Activated naive CD4-positive, alpha-beta T cell treated with anti-CD3 and anti-CD28 coated beads, Interleukin-2, amount 50 U/mL, for 24 hours (primary cell): ENCODE results near the gene CMTM7.
"Not testable (repeated sequence)": the region's sequence is repeated elsewhere in the genome, so short reads cannot be mapped to it uniquely, and the experiment has no call there.

ENCODE experiments used
- H3K27ac Mint-ChIP-seq: one replicate; pipeline ENCODE4 v1.8.0; 2021; ENCODE audit warnings: mild to moderate bottlenecking, mixed read lengths
- H3K27me3 Mint-ChIP-seq: one replicate; pipeline ENCODE4 v1.8.0; 2021; ENCODE audit warnings: mixed read lengths
- H3K36me3 Mint-ChIP-seq: one replicate; pipeline ENCODE4 v1.8.0; 2021; ENCODE audit warnings: mixed read lengths
- H3K4me1 Mint-ChIP-seq: one replicate; pipeline ENCODE4 v1.8.0; 2021; ENCODE audit warnings: mixed read lengths
- H3K4me3 Mint-ChIP-seq: one replicate; pipeline ENCODE4 v1.8.0; 2021; ENCODE audit warnings: mild to moderate bottlenecking, mixed read lengths
- H3K9me3 Mint-ChIP-seq: one replicate; pipeline ENCODE4 v1.8.0; 2021; ENCODE audit warnings: mixed read lengths

CMTM7 gene

DNA sequence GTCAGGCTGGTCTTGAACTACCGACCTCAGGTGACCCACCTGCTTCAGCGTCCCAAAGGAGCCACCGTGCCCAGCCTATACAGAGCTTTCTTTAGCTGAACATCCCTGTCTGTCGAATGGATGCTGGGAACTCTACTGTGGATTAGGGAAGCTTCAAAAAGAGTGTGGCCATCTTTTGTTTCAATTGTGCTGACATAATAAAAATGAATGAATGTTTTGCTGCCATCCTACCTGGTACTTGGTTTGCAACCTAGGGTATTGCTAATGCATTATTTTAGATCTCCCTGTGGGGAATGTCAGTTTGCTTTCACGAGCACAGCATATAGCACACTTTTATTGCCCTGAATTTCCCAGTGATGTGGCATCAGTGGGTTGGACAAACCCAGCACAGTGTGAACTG lies 78.7 kb downstream of the CMTM7 start:
- H3K4me3 Mint-ChIP-seq, result no peak overlapping the region

DNA sequence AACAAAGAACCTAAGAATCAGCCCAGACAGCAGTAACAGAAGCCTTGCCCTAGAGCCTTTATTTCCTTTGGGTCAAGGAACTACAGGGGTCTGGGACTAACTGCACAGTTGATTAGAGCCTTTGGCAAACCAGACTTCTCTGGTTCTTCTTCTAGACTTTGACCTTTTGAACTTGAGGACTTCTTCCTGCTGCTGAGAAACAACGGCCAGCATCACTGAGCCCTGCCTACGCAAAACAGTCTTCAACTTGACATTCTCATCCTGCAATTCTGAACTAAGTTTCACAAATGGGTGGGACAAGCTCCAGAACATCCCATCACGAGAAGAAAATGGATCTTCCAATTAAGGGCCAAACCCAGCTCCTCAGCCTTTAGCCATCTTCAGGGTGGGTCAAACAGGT lies 79.6 kb downstream of the CMTM7 start:
- H3K4me1 Mint-ChIP-seq, result peaks cover 53% of the 10 kb centered on the region
- no peak overlapping the region for H3K27ac Mint-ChIP-seq
- peaks cover 16% of the 10 kb centered on the region for H3K36me3 Mint-ChIP-seq
- H3K9me3 Mint-ChIP-seq, result no peaks in the 10 kb centered on the region
- no peaks in the 10 kb centered on the region for H3K27me3 Mint-ChIP-seq
- H3K4me3 Mint-ChIP-seq, result no peak overlapping the region

More for the DNA sequence above, 78.7 kb downstream of the CMTM7 start:
- peaks cover 14% of the 10 kb centered on the region for H3K36me3 Mint-ChIP-seq
- no peak overlapping the region for H3K27ac Mint-ChIP-seq
- H3K4me1 Mint-ChIP-seq, result peaks cover 62% of the 10 kb centered on the region
- H3K27me3 Mint-ChIP-seq, result no peaks in the 10 kb centered on the region
- H3K9me3 Mint-ChIP-seq, result no peaks in the 10 kb centered on the region

DNA sequence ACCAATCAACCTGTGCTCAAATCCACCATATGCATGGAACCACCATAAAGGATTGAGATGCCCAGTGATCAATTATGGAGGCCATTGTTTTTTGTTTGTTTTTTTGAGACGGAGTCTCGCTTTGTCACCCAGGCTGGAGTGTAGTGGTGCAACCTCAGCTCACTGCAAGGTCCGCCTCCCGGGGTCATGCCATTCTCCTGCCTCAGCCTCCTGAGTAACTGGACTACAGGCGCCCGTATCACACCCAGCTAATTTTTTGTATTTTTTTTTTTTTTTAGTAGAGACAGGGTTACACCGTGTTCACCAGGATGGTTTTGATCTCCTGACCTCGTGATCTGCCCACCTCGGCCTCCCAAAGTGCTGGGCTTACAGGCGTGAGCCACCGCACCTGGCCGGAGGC lies 80.5 kb downstream of the CMTM7 start:
- Mint-ChIP-seq H3K36me3 (peaks cover 22% of the 10 kb centered on the region), H3K4me1 (peaks cover 50% of the 10 kb centered on the region)
- not testable (repeated sequence) for H3K4me3 Mint-ChIP-seq, H3K27ac Mint-ChIP-seq, H3K9me3 Mint-ChIP-seq, H3K27me3 Mint-ChIP-seq

DNA sequence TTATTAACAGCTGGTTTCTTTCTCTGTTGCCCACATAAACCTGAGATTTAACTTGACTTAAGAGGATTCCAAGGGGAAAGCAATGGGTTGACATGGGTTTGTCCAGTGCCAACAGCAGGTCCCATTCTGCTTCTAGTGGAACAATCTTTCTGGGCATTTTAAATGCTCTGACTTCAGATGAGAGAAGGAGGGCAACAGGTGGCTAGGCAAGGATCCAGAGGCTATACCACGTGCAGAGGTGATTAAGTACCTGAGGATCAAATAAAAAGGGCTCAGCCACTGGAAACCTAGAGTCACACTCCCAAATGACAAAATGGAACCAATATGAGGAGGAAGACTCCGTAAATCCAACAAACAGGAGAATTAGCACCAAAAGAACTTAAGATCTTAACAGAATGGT lies 82.5 kb downstream of the CMTM7 start:
- H3K27me3 Mint-ChIP-seq, result no peaks in the 10 kb centered on the region
- no peak overlapping the region for H3K4me3 Mint-ChIP-seq
- H3K27ac Mint-ChIP-seq, result no peak overlapping the region
- H3K9me3 Mint-ChIP-seq, result no peaks in the 10 kb centered on the region
- H3K36me3 Mint-ChIP-seq, result peaks cover 28% of the 10 kb centered on the region
- H3K4me1 Mint-ChIP-seq, result peaks cover 40% of the 10 kb centered on the region

DNA sequence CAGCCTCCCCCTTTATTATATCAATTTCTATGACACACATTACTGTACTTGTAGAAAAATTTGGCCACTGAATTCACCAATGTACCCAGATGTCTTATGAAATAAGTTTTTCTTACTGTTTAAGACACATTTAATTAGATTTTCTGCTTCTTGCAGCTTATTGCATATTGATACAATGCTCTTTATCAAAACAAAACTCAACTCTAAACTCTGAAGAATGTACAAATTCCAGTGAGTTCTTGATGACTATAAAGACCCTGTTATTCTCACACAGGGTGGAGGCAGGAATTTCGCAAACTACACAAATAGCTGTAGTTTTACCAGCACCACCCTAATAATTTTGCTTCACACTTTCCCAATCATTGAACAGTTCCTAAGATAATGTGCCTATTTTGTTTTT lies 89.0 kb downstream of the CMTM7 start:
- Mint-ChIP-seq H3K27ac (no peak overlapping the region), H3K27me3 (no peaks in the 10 kb centered on the region), H3K4me3 (no peak overlapping the region), H3K36me3 (peaks cover 38% of the 10 kb centered on the region), H3K9me3 (no peaks in the 10 kb centered on the region), H3K4me1 (peaks cover 30% of the 10 kb centered on the region)

DNA sequence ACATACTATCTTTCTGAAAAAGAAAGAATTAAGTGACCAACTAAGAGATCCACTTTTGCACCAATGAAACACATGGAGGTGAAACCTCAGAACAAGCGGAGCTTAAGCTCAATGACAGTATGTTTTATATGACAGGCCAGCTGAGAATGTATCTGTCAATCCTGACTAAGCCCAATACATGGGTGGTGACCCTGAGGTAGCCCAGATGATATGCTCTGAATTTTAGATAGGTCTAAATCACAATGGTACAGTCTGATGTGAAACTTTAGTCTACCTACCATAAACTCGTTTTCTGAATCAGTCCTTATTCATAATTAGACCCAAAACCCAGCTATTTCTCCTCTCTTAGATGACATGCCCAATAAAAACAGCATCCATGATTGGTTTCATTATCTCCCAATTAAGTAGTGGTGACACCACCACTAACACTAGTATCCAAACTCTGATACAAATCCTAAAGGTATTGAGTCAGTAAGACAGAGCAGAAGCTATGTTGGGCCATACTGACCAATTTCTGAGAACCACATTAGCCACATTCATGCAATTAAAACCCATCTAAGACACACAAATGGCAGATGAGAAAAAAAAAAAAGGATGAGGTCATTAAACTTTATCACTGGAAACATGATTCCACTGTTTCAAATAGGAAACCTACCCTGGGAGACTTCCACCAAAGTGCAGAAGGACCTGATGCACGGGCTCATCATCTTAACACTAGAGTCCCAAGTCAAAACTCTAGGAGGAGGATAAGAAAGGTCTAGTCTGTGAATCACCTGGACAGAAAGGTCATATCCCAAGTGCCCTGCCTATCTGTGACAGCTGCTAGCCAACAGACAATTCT lies 90.4 kb downstream of the CMTM7 start:
- H3K9me3 Mint-ChIP-seq, result no peaks in the 10 kb centered on the region
- no peak overlapping the region for H3K27ac Mint-ChIP-seq
- peaks cover 34% of the 10 kb centered on the region for H3K4me1 Mint-ChIP-seq
- no peak overlapping the region for H3K4me3 Mint-ChIP-seq
- H3K27me3 Mint-ChIP-seq, result no peaks in the 10 kb centered on the region
- H3K36me3 Mint-ChIP-seq, result peaks cover 37% of the 10 kb centered on the region

DNA sequence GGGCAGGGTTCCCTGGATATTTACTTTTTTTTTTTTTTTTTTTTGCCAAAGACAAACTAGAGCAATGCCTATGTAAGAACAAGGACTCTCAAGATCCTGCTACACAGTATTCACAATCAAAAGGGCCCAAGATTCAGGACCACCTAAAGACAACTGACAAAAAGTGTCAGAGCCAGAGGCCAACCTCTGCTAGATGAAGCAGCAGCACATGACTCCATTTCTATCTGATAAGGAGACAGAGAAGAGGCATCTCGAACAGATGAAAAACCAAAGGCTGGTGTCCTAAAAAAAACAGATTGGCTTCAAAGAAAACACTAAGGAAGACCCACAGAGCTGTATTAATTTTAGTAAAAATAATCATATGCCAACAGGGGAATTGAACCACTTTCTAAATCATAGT lies 91.0 kb downstream of the CMTM7 start:
- Mint-ChIP-seq H3K9me3 (no peaks in the 10 kb centered on the region), H3K36me3 (peaks cover 34% of the 10 kb centered on the region), H3K4me1 (peaks cover 31% of the 10 kb centered on the region), H3K4me3 (no peak overlapping the region), H3K27ac (no peak overlapping the region), H3K27me3 (no peaks in the 10 kb centered on the region)

DNA sequence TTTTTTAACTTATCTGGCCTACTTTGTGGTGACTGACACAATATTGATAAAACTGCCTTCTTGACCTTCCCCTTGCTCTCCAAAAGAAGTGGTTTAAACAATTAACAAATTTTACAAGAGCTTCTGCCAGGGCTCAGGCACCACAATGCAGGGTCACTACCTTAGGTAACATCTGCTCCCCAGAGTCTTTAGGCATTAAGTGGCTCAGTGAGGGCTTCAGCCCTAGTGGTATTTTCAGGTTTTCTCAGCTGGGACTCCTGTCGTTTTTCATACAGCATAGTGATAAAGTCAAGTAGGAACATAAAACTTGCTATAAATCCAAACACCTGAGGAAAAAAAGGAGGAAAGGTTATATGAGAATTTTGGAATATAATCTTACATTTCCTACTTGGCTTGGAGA lies 92.1 kb downstream of the CMTM7 start:
- H3K36me3 Mint-ChIP-seq, result peaks cover 30% of the 10 kb centered on the region

DNA sequence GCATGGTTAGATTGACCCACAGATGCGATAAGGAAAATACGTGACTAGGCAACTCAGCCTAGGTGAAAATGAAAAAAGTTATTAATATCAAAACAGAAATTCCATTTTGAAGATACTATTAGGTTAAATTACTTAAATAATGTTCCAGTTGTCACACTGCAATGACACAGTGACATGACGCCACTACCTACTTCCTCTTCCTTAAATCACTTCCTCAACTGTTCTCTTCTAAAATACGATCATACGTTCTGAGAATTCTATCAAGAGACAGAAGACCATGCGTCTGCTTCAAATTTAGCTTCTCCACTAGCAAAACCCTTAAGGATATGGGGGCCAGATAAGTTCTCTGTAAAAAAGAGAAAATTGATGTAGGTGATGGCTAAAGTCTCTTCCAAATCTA lies 92.8 kb downstream of the CMTM7 start:
- peaks cover 31% of the 10 kb centered on the region for H3K4me1 Mint-ChIP-seq

More for the DNA sequence above, 92.1 kb downstream of the CMTM7 start:
- Mint-ChIP-seq H3K27ac (no peak overlapping the region), H3K9me3 (no peaks in the 10 kb centered on the region), H3K4me1 (peaks cover 31% of the 10 kb centered on the region), H3K4me3 (no peak overlapping the region), H3K27me3 (no peaks in the 10 kb centered on the region)

DNA sequence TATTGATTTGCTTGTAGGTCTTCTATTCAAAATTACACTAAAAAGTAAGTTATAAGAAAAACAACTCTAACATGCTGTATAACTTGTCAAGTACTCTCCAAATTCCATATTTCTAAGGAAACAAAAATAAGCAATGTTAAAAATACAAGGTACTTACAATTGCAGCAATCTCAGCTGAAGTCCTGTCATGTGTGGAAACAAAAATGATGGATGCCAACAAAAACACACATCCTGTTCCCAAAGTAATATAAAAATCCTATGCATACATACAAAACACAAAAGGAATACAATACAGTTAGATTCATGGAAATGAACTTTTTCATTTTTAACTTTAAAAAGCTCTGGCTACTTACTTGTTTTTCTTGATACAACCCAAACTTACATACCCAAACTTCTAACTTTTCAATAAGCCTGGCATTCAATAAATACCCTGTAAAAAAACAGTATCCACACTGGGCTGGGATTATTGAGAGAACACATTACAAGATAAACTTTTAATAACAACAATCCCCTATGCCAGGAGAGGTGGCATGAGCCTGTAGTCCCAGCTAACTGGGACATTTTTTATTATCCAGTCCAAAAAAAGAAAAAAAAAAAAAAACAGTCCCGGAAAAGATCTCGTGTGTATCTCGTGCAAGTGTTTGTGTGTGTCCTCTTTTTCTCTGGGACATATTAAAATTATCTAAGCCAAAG lies 96.3 kb downstream of the CMTM7 start:
- Mint-ChIP-seq H3K4me1 (peaks cover 25% of the 10 kb centered on the region), H3K4me3 (no peak overlapping the region), H3K36me3 (peaks cover 14% of the 10 kb centered on the region), H3K9me3 (no peaks in the 10 kb centered on the region), H3K27me3 (no peaks in the 10 kb centered on the region), H3K27ac (no peak overlapping the region)

More for the DNA sequence above, 92.8 kb downstream of the CMTM7 start:
- H3K9me3 Mint-ChIP-seq, result no peaks in the 10 kb centered on the region
- no peaks in the 10 kb centered on the region for H3K27me3 Mint-ChIP-seq
- no peak overlapping the region for H3K4me3 Mint-ChIP-seq
- H3K36me3 Mint-ChIP-seq, result peaks cover 29% of the 10 kb centered on the region
- H3K27ac Mint-ChIP-seq, result no peak overlapping the region

DNA sequence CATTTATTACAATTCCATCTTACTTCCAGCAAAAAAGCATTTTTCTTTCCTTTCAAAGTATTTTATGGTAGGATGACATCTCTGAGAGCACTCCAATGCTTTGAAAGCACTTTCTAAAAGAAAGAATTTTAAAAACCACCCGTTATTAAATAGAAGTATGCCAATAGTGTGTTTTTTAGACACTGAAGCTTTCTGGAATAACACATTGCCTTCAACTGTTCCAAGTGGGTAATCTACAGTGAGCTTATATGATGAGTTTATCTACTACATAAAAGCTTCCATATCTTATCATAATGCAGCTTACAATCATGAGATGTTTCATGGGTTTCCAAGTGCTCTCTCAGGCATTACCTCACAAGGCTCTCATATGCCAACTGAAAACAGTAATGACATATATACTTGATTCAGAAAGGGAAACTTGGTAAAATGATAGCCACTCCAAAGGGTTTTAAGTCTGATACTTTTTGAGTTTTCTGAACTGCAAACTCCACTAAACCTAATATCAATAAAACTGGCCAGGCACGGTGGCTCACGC lies 96.9 kb downstream of the CMTM7 start:
- H3K27me3 Mint-ChIP-seq, result no peaks in the 10 kb centered on the region
- no peak overlapping the region for H3K27ac Mint-ChIP-seq
- H3K36me3 Mint-ChIP-seq, result peaks cover 14% of the 10 kb centered on the region

DNA sequence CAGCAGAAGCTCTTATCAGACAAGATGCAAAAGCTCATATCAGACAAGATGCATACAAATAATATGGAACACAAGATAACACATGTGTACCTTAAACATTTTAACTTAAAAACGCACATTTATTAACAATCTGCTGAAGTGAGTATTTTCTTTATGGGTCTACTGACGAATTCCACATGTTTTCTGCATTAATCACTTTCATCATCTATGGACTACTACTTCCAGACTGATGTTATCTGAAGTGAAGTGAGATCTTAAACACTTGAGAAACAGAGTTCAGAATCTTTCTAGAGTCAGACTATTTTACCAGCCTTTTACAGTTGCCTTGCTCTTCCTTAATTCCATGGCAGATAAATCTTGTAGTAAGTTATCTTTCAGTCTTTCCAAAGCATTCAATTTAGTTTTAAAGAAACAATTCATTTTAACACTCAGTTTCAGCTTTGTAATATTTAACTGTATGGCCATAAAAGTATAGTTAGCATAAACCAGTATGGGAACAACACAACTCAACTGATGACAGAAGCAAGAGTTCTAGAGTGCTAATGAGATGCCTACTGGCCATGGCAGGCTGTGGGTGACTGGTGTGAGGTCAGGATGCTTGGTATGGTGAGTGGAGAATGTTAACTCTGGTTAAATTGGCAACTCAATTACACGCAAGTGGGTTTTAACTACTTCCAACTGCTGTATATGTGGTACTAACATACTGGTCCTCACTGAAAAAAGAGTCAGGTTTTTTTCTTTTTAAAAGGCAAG lies 101.2 kb downstream of the CMTM7 start:
- Mint-ChIP-seq H3K4me1 (peaks cover 21% of the 10 kb centered on the region), H3K27me3 (no peaks in the 10 kb centered on the region), H3K36me3 (peaks cover 4% of the 10 kb centered on the region), H3K4me3 (no peak overlapping the region), H3K27ac (no peak overlapping the region), H3K9me3 (no peaks in the 10 kb centered on the region)

More for the DNA sequence above, 96.9 kb downstream of the CMTM7 start:
- Mint-ChIP-seq H3K4me1 (peaks cover 25% of the 10 kb centered on the region), H3K9me3 (no peaks in the 10 kb centered on the region), H3K4me3 (no peak overlapping the region)

DNA sequence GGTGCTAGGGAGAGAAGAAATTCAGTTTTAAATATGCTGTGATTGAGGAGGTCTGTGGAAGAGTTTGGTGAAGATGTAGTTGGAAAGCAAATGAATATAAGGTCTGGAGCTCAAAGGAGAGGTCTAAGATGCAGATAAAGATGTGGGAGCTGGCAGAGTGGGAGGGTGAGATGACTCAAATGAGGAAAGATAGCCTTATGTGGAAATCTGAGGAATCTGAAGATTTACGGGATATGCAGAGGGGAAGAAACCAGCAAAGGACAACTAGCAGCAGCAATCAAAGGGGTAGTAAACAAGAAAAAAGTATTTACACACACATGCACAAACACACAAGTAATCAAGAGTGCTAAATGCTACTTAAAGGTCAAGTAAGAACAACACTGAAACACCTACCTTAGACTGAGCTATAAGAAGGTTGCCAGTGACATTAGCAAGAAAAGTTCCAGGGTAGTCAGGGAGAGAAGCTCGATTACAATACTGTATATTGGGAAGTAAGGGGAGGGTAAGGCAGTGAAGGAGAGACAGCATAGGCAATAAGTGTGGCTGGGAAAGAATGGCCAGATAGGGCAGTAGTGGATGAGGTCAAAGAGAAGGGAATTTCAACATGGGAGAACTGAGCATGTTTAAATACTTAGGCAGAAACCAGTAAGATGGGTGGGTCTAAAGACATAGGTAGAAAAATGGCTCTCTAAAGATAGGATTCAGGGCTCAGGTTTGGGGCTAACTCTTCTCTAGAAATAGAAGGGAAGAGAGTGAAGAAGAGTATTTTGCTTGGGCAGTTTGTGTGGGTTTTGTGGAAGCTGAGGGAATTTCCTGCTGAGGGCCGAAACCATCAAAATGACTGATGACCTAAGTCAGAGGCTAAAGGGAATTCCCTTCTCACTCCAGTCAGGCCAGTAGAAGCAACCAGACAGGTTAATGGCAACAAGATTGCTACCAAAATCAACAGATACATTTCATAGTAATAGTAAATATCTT lies 102.1 kb downstream of the CMTM7 start:
- H3K9me3 Mint-ChIP-seq, result no peaks in the 10 kb centered on the region
- no peak overlapping the region for H3K27ac Mint-ChIP-seq
- peaks cover 28% of the 10 kb centered on the region for H3K4me1 Mint-ChIP-seq
- no peaks in the 10 kb centered on the region for H3K27me3 Mint-ChIP-seq
- H3K4me3 Mint-ChIP-seq, result no peak overlapping the region
- H3K36me3 Mint-ChIP-seq, result peaks cover 7% of the 10 kb centered on the region

DNA sequence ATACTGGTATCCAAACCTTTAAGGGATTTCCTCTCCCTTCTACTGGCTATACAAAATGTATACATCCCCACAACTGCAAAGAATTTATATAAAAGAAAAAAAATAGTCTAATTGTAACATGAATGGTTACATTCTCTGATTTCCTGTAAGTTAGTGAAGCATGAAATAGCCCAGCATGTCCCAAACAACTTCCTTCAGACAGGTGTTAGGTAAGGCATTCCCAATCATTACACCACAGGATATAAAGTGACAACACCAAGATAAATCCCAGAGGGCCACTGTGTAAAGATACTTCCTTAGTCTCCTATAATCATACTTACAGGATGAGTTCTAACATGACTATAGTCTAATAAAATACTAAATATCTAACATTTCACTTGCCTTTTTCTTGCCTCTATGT lies 103.4 kb downstream of the CMTM7 start:
- no peak overlapping the region for H3K4me3 Mint-ChIP-seq
- H3K27ac Mint-ChIP-seq, result no peak overlapping the region
- H3K9me3 Mint-ChIP-seq, result no peaks in the 10 kb centered on the region
- peaks cover 36% of the 10 kb centered on the region for H3K4me1 Mint-ChIP-seq
- H3K27me3 Mint-ChIP-seq, result no peaks in the 10 kb centered on the region
- peaks cover 7% of the 10 kb centered on the region for H3K36me3 Mint-ChIP-seq

DNA sequence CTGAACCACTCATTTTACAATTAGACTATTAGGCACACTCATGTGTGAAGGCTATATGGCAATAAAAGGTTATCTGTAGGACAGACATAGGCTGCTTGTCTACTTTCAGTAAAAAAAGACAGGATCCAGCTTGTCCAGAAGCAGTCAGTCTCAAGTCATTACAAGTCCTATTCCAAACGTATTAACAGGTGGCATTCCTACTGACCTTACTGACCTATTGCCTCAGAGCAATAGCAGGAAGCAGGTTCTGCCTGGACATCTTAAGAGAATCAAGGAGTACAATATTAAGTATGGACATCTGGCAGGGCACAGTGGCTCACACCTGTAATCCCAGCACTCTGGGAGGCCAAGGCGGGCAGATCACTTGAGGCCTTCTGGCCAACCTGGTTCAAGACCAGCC lies 104.0 kb downstream of the CMTM7 start:
- Mint-ChIP-seq H3K9me3 (no peaks in the 10 kb centered on the region), H3K4me1 (peaks cover 42% of the 10 kb centered on the region), H3K4me3 (no peak overlapping the region), H3K27me3 (no peaks in the 10 kb centered on the region), H3K27ac (no peak overlapping the region), H3K36me3 (peaks cover 7% of the 10 kb centered on the region)
